Naive thymus-derived CD8-positive, alpha-beta T cell (primary cell): ENCODE results near the gene GCK. TPM values are rescaled to one million over a fixed set of nuclear protein-coding genes. Genes with fewer than 3 reads are reported as not detected.

ENCODE experiments used
- ATAC-seq, 2 donors: fragments of 150-1000 bp; cut with Tn5 transposase in 1 of 2; sonication (Bioruptor Pico), chemical (Tn5 transposase) in 1 of 2; 1 replicate in 1 of 2; 2 replicates in 1 of 2; pipeline ENCODE4 v1.10.0; 2021; ENCODE audit warnings: mild to moderate bottlenecking in 2 of 2, moderate library complexity in 2 of 2
- POLR2A ChIA-PET: fragments of 350-600 bp; sonication (Branson Sonifier 250); formaldehyde crosslinking; loops from one replicate; lab custom pipeline; 2021; ENCODE audit warnings: antibody characterized with exemption; lab: Charles Lee
- DNase-seq, 10 donors: peaks; one replicate each; pipeline versions ENCODE4 v3.0.0 to v3.0.0-alpha.2; 2020 to 2022
- H3K27ac Mint-ChIP-seq, 10 donors: one replicate each; pipeline ENCODE4 v1.8.0; 2020 to 2022; ENCODE audit warnings: mild to moderate bottlenecking in 10 of 10, mixed read lengths in 10 of 10, moderate library complexity in 4 of 10, inconsistent platforms in 1 of 10
- H3K27me3 Mint-ChIP-seq, 5 donors: one replicate each; pipeline ENCODE4 v1.8.0; 2021 to 2022; ENCODE audit warnings: mixed read lengths in 5 of 5
- H3K36me3 Mint-ChIP-seq, 3 donors: one replicate each; pipeline ENCODE4 v1.8.0; 2020 to 2022; ENCODE audit warnings: mixed read lengths in 3 of 3, mild to moderate bottlenecking in 2 of 3, inconsistent platforms in 1 of 3
- H3K4me1 Mint-ChIP-seq, 4 donors: one replicate each; pipeline ENCODE4 v1.8.0; 2021 to 2022; ENCODE audit warnings: mixed read lengths in 4 of 4
- H3K4me3 Mint-ChIP-seq, 10 donors: one replicate each; pipeline ENCODE4 v1.8.0; 2020 to 2022; ENCODE audit warnings: mild to moderate bottlenecking in 10 of 10, mixed read lengths in 10 of 10, moderate library complexity in 6 of 10, inconsistent platforms in 1 of 10
- H3K9me3 Mint-ChIP-seq, 9 donors: one replicate each; pipeline ENCODE4 v1.8.0; 2020 to 2022; ENCODE audit warnings: mixed read lengths in 9 of 9, mild to moderate bottlenecking in 3 of 9, inconsistent platforms in 1 of 9, moderate library complexity in 1 of 9
- polyA plus RNA-seq, 3 donors: library from polyadenylated mRNA; unstranded; fragments of 300-500 nt; fragmentation: Illumina TruSeq; gene quantifications; one replicate each; pipeline ENCODE4 v1.2.3, GENCODE V29; 2021
- total RNA-seq, 8 experiments: library from RNA in 2 of 8; stranded (reverse) in 2 of 8; gene quantifications; one replicate each; pipeline ENCODE4 v1.2.3 and lab custom pipeline; 2021 to 2026

The GCK gene
- total and polyA plus RNA-seq, 5 experiments from 2014 or later, result 0.58 to 4.8 (median 1.2) TPM

DNA sequence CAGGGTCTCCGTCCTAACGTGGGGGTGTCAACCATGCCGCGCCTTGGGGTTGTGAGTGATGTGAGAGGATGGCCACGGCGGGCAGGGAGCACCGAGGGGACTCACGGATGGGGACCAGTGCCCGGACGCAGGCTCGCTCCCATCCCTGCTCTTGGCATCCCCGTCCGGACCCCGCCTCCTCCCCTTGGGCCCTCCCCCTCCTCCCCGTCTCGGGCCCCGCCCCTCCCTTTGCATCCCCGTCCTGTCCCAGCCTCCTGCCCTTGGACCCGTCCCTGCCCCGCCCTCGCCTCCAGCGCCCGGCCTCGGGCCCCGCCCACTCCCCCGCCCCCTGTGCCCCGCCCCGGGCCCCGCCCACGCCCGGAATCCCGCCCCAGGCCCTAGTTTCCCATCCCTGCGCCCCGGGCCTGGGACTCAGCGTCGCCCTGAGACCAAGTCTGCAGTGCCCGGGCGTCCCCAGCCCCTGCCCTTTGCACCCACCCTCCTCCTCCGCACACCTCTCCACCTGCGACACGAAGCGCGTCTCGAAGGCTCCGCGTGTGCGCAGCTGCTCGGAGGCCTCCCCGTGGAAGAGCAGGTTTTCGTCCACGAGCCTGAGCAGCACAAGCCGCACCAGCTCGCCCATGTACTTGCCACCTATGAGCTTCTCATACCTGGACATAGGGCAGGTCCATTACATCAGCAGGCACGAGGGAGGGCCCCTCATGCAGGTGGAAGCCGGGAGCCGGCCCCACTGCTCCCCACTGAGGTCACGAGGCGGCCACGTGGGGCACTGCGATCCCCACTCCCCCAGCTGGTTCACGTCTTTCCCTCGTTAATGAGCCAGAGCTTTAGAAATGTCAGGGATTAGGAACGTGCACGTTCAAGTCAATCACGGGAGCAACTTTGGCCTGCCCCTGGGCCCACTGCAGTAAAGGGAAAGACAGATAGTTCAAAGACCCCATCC, 43.0 kb downstream of the GCK start:
- Mint-ChIP-seq H3K4me3 (peak overlapping the region; percentile 71 to 87 (median 78)), H3K27me3 (peaks cover 0 to 1% (median 0%) of the 10 kb centered on the region in 5 donors), H3K4me1 (peaks cover 5 to 13% (median 8%) of the 10 kb centered on the region in 4 donors), H3K27ac (peak overlapping the region in 8 of 10 donors; percentile 83 to 93 (median 89)), H3K9me3 (no peaks in the 10 kb centered on the region), H3K36me3 (no peaks in the 10 kb centered on the region)
- peak; percentile 31 to 63 for ATAC-seq
- peak in 8 of 10 donors; percentile 37 to 85 (median 58) for DNase-seq
- POLR2A ChIA-PET, result interaction anchor here (1.0 kb wide), 1 partner anchor 55 kb away, joined by 3 read pairs; no protein-coding TSS in a partner anchor

DNA sequence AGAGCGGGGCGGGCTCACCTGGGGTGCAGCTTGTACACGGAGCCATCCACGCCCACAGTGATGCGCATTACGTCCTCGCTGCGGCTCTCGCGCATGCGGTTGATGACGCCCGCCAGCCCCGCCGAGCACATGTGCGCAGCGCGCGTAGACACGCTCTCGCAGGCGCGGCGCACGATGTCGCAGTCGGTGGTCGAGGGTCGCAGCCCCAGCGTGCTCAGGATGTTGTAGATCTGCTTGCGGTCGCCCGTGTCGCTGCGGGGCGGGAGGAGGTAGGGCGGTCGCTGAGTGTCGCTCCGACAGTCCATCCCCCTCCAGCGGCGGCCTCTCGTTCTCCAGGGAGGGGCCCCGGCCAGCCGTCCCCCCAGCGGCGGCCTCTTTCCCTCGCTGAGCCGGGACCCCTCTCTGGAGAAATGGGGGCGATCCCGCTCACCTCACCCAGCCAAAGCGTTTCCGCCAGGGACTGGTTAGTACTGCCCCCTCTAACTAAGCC, 43.7 kb downstream of the GCK start:
- Mint-ChIP-seq H3K9me3 (no peaks in the 10 kb centered on the region), H3K4me1 (peaks cover 5 to 13% (median 8%) of the 10 kb centered on the region in 4 donors), H3K27me3 (peaks cover 0 to 1% (median 0%) of the 10 kb centered on the region in 5 donors), H3K27ac (peak overlapping the region in 8 of 10 donors; percentile 83 to 93 (median 89)), H3K4me3 (peak overlapping the region; percentile 71 to 87 (median 78)), H3K36me3 (no peaks in the 10 kb centered on the region)
- ATAC-seq (peak; percentile 81 to 88), DNase-seq (peak in 9 of 10 donors; percentile 40 to 84 (median 75))
- POLR2A ChIA-PET, result interaction anchor here (0.9 to 1.0 kb wide), 3 partner anchors 10 to 56 kb away, joined by 3 read pairs; partner anchors contain the start of gene POLD2

- no peaks in the 10 kb centered on the region for H3K36me3 Mint-ChIP-seq
- H3K4me3 Mint-ChIP-seq, result peak overlapping the region; percentile 71 to 87 (median 78)
- peaks cover 0 to 1% (median 0%) of the 10 kb centered on the region in 5 donors for H3K27me3 Mint-ChIP-seq
- peak in 1 of 10 donors; percentile 46 for DNase-seq
- peaks cover 5 to 13% (median 8%) of the 10 kb centered on the region in 4 donors for H3K4me1 Mint-ChIP-seq
- H3K27ac Mint-ChIP-seq, result peak overlapping the region in 8 of 10 donors; percentile 83 to 93 (median 89)
- no peaks in the 10 kb centered on the region for H3K9me3 Mint-ChIP-seq
- POLR2A ChIA-PET, result interaction anchor here (0.9 to 1.0 kb wide), 3 partner anchors 9 to 57 kb away, joined by 3 read pairs; partner anchors contain the start of gene POLD2
- no peak for ATAC-seq
Observed at GRCh38 chr7:44144968-44145478, 44.2 kb downstream of the GCK start.

DNA sequence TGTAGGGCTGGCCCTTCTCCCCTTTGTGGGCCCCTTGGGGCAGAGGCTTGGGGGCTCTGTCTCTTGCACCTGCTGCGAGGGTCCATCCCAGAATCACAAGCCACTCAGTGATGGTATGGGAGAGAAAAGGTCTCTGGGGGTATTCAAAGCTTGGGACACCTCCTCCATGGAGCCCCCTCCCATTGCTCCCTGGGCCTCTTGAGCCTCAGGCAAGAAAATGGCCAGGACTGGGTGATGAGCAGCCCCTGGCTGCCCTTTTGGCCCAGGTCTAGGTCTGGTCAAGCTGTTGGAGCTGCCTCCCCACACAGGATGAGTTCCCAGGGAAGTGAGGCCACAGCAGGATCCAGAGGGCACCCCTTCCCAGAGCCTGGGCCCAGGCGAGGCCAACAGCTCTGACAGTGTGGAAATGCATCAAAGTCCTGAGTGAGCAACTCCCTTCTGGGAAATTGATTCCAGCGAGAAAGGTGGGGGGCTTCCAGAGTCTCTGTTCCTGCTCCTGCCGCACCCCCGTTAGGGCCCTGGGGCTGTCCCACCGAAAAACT, 44.7 kb downstream of the GCK start:
- DNase-seq (peak in 2 of 10 donors; percentile 2 to 26), ATAC-seq (no peak)
- POLR2A ChIA-PET, result no interaction called here
- Mint-ChIP-seq H3K4me1 (peaks cover 5 to 13% (median 8%) of the 10 kb centered on the region in 4 donors), H3K27me3 (peaks cover 0 to 1% (median 0%) of the 10 kb centered on the region in 5 donors), H3K36me3 (no peaks in the 10 kb centered on the region), H3K4me3 (peak overlapping the region in 1 of 10 donors; percentile 71), H3K27ac (peak overlapping the region in 1 of 10 donors; percentile 88), H3K9me3 (no peaks in the 10 kb centered on the region)

GRCh38 chr7:44143646-44144250, 45.5 kb downstream of the GCK start:
- POLR2A ChIA-PET, result no interaction called here
- peak overlapping the region in 1 of 10 donors; percentile 35 for H3K4me3 Mint-ChIP-seq

DNA sequence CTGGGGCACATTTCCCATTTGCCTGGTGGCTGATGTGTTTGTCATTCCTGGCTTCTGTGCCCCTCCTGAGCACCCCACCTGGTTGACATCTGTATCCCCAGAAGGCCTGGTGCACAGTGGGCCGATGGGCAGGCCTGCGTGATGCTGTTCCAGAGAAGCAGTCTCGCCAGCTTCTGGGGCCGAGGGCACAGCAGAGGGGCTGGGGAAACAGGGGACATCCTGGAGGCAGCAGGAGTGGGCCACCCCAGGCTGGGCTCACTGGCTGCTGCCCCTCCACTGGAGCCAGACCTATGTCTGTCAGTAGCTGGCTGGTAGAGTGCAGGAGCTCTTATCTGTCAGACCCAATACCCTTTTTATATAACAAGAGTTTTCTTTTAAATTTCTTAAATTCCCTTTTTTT, 47.2 kb downstream of the GCK start:
- Mint-ChIP-seq H3K27me3 (peaks cover 0 to 1% (median 0%) of the 10 kb centered on the region in 5 donors), H3K36me3 (no peaks in the 10 kb centered on the region), H3K27ac (peak overlapping the region in 1 of 10 donors; percentile 62), H3K4me1 (peaks cover 5 to 13% (median 8%) of the 10 kb centered on the region in 4 donors), H3K9me3 (no peaks in the 10 kb centered on the region), H3K4me3 (no peak overlapping the region)
- DNase-seq, result peak in 1 of 10 donors; percentile 18
- ATAC-seq, result no peak
- POLR2A ChIA-PET, result no interaction called here

More at GRCh38 chr7:44143646-44144250, 45.5 kb downstream of the GCK start:
- Mint-ChIP-seq H3K9me3 (no peaks in the 10 kb centered on the region), H3K4me1 (peaks cover 5 to 13% (median 8%) of the 10 kb centered on the region in 4 donors), H3K36me3 (no peaks in the 10 kb centered on the region), H3K27me3 (peaks cover 0 to 1% (median 0%) of the 10 kb centered on the region in 5 donors), H3K27ac (peak overlapping the region in 3 of 10 donors; percentile 24 to 72 (median 63))
- no peak for ATAC-seq
- DNase-seq, result peak in 1 of 10 donors; percentile 11

DNA sequence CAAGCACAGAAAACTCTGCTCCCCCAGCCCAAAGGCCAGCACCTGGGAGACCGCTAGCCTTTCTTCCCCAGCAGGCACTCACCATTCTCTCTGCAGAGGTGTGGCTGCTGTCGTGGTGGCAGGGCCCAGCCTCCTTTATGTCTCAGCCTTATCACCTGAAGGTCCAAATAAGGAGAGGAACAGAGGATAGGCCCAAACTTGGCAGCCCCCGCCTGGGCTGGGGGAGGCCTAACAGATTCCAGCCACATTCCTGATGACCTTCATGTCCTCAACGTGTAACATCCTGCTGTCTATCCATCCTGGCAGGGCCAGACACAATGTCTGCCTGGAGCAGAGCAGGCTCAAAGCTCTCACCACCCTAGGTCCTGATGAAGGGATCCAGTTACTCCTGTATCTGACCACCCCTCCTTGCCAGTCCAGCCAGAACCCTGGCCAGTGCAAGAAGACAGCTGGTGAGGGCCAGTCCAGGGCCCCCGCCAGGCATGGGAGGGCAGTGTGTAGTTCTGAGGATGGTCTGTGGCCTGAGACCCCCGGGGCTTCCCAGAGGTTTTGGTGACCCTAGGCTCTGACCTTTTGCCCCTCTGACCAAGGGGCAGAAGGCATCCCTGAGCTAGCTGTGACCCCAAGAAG, 47.9 kb downstream of the GCK start, which contains the start of gene MYL7:
MYL7 (minus strand) TSS at position 112 of the 630 bp plus-strand sequence; CDS start at position 85, 27 bp downstream.
- H3K27me3 Mint-ChIP-seq, result peaks cover 0 to 1% (median 0%) of the 10 kb centered on the region in 5 donors
- peaks cover 5 to 12% (median 7%) of the 10 kb centered on the region in 4 donors for H3K4me1 Mint-ChIP-seq
- POLR2A ChIA-PET, result no interaction called here
- peak within 1 kb of the TSS in 3 of 10 donors; percentile 25 to 62 (median 25) for H3K27ac Mint-ChIP-seq
- H3K9me3 Mint-ChIP-seq, result no peaks in the 10 kb centered on the region
- no peak within 1 kb of the TSS for H3K4me3 Mint-ChIP-seq
- no peaks in the 10 kb centered on the region for H3K36me3 Mint-ChIP-seq
- ATAC-seq (no peak), DNase-seq (peak in 1 of 10 donors; percentile 60)

GRCh38 chr7:44140341-44140740, 48.9 kb downstream of the GCK start:
- Mint-ChIP-seq H3K27ac (peak overlapping the region in 1 of 10 donors; percentile 25), H3K4me3 (no peak overlapping the region), H3K9me3 (no peaks in the 10 kb centered on the region), H3K36me3 (no peaks in the 10 kb centered on the region), H3K4me1 (peaks cover 2 to 6% (median 6%) of the 10 kb centered on the region in 4 donors), H3K27me3 (peaks cover 0 to 1% (median 0%) of the 10 kb centered on the region in 5 donors)
- DNase-seq (peak in 1 of 10 donors; percentile 47), ATAC-seq (no peak)
- POLR2A ChIA-PET, result no interaction called here

DNA sequence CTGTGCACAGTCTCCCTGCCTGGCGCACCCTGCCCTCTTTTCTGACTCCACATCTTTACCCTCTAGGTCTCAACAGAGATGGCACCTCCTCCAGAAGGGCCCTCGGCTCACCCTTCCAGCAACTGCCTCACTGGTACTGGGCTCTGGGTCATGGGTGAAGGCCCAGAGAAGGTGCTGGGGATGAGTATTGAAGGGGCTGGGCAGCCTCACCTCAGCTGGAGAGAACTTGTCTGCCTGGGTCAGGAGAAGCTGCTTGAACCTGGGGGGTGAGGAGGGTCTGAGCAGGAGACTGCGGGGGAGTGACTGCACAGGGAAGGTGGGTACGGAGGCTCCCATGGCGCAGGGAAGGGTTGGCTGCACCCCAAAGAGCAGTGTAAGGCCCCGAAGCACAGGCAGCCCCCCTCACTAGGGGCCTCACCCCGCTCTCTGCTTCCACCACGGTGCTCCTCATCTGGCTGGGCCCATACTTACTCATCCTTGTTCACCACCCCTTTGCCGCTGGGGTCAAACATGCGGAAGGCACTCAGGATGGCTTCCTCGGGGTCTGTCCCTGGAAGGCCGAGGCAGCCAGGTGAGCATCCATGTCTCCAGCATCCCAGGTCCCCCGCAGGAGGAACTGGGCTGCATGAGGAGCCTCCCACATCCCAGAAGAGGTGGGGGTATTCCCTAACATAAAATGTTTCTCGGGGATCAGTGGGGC, 49.8 kb downstream of the GCK start:
- Mint-ChIP-seq H3K27me3 (no peaks in the 10 kb centered on the region), H3K27ac (peak overlapping the region in 2 of 10 donors; percentile 54 to 59), H3K36me3 (no peaks in the 10 kb centered on the region), H3K9me3 (no peaks in the 10 kb centered on the region), H3K4me3 (no peak overlapping the region), H3K4me1 (peaks cover 0 to 2% (median under 1%) of the 10 kb centered on the region in 4 donors)
- DNase-seq, result no peak
- POLR2A ChIA-PET, result no interaction called here
- no peak for ATAC-seq

GRCh38 chr7:44138698-44139097, 50.5 kb downstream of the GCK start:
- H3K36me3 Mint-ChIP-seq, result no peaks in the 10 kb centered on the region
- H3K4me3 Mint-ChIP-seq, result no peak overlapping the region
- POLR2A ChIA-PET, result no interaction called here
- no peaks in the 10 kb centered on the region for H3K9me3 Mint-ChIP-seq
- no peak for DNase-seq
- H3K27me3 Mint-ChIP-seq, result no peaks in the 10 kb centered on the region
- H3K4me1 Mint-ChIP-seq, result peaks cover 0 to 2% (median under 1%) of the 10 kb centered on the region in 4 donors
- no peak for ATAC-seq
- H3K27ac Mint-ChIP-seq, result no peak overlapping the region

- H3K27ac Mint-ChIP-seq, result no peak overlapping the region
- H3K9me3 Mint-ChIP-seq, result no peaks in the 10 kb centered on the region
- H3K4me1 Mint-ChIP-seq, result peaks cover 0 to 2% (median 0%) of the 10 kb centered on the region in 4 donors
- DNase-seq, result no peak
- POLR2A ChIA-PET, result no interaction called here
- no peaks in the 10 kb centered on the region for H3K36me3 Mint-ChIP-seq
- H3K4me3 Mint-ChIP-seq, result no peak overlapping the region
- ATAC-seq, result no peak
- H3K27me3 Mint-ChIP-seq, result no peaks in the 10 kb centered on the region
Observed at GRCh38 chr7:44136731-44137130, 52.5 kb downstream of the GCK start.
